Activated T-cell treated with anti-CD3 and anti-CD28 coated beads for 24 hours (primary cell): ENCODE results near the gene LNPEP.

Experiments
- DNase-seq: peaks from one replicate; pipeline ENCODE4 v3.0.0-alpha.2; 2020; ENCODE audit warnings: low read depth

LNPEP gene

DNA sequence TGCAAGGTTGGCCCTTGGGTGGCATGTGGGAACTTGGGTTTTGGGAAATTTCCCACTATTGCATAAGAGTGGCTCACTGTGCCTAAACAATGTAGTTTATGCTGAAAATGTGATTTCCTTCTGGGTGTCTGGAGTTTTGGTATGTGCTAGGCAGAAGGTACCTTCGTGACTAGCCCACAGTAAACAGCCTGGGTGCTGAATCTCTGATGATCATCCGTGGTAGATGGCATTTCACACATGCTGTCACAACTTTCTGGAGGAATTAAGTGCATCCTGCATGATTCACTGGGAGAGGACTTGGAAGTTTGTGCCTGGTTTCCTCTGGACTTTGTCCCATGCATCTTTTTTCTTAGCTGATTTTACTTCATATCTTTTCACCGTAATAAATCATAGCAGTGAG is 64.5 kb downstream of the LNPEP start:
- DNase-seq: no peak

DNA sequence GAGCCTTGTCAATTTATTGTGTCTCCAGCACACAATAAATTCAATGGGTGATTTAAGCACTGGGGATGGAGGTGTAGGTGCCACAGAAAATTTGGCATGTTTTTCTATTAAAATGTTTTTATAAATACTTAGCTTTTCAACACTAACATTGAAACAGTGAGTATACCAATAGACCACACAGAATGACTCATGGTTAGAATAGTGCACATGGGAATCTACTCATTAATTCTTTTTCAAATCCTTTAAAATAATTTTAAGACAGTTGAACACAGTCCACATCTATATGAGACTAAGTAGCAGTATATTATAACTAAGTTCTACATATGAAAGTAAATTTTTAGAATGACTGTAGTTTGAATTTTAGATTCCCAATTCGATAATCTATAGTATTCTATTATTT is 67.1 kb downstream of the LNPEP start:
- DNase-seq: no peak

DNA sequence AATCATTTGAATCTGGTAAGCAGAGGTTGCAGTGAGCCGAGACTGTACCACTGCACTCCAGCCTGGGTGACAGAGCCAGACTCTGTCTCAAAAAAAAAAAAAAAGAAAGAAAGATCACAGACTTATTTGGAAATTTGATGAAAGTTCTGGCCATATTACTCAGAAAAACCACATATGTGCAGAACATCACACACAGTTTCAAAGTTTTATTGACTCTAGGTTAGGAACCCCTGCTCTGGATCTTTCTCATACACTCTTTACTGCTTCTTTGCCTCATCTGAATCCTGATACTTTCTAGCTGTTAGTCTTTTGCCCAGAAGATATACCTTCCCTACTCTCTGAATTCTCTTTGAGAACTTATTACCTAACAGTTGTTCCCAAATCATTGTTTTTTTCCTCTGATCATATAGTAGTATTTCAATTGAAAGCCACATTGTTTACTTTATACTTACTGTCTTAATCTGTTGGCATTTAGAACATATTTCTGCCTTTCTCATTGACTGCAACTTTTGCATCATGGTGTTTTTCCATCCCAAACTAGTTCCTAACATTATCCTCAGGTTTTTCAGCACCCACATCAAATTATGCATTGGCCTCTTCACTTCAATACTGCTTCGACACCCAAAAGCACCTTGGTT is 68.7 kb downstream of the LNPEP start:
- DNase-seq: no peak

DNA sequence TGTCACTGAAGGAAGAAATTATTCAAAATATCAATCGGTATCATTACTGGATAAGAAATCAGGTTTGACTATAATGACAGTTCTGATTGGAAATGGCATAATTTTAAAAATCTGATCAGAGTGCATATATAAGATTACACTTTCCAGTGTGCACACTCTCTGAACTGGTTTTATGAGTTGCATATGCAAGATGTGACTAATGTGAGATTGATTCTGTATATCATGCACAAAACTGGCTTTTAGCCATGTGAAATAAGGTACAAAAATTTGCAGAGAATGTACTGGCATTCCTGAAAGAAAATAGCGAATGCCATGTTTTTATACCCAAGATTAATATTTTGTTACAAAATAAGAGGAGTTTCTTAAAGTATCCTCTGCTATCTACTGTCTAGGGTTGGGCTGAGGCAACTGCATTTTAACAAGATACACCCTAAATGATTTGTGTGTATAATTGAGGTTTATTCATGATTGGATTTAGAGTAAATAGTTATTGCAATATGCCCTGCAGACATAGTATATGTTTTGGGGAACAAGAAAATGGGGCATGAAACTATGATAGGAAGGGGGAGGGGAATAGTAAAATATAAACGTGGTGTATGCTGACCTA is 70.7 kb downstream of the LNPEP start:
- DNase-seq: no peak

DNA sequence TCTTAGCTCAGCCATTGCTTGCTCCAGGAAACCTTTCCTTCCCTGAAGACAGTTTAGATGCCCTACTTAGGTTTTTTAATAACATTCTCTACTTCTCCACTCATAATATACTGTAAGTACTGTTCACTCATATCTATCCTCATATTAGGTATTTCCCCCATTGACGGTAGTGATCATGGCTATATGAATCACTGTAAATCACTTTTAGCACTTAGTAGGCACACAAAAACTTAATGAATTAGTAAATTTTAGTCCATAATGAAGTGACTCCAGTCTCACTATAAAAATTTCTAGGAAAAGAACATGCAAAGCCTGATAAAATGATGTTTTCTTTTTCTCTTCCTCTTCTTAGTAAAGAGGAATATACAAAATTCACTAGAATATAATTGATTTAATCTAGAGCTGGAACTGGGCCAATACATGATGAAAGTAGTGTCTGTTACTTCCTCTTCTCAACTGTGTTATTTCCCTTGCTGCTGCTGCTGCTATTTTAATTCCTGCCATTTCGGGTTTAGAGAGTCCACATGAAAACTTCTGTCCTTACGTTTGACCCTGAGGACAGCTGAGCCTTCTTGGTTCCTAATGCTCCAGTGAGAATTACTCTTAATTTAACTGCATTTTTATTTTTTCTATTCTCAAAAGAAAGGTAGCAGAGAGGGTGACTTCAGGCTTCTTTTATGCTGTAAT is 73.5 kb downstream of the LNPEP start:
- no peak for DNase-seq

DNA sequence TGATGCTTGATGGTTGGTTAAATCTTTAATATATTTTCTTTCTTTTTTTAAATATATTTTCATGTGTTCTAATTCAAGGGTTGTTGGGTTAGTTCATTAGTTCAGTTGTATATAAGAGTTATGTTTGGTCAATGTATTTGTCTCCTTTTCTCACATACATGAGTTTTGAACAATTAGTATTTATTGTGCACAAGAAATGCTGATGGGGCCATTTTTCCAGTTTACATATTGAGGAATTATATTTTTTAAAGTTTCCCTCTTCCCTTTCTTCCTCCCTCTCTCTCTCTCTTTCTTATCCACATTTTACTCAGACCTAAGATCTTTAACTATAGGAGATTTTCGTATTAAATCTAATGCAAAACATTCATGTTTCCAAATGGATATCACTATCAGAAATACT is 74.0 kb downstream of the LNPEP start:
- DNase-seq: no peak

DNA sequence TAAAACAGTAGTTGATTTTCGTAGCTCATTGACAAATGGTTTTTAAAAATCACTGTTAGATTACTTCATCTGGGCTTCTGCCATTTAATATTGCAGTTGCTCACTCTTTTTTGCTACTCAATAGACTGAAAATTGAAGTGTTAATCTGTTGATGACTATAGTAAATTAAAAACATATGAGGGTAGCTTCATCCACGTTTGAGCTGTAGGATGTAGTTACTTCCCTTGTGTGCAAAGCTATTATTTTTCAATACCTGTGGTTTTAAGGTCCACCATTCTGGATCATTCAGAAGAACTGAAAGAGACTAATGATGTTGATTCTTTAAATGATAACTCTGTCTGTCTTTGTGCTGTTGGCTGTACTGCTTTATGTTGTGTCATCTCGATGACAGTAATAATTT is 74.7 kb downstream of the LNPEP start:
- DNase-seq: no peak

DNA sequence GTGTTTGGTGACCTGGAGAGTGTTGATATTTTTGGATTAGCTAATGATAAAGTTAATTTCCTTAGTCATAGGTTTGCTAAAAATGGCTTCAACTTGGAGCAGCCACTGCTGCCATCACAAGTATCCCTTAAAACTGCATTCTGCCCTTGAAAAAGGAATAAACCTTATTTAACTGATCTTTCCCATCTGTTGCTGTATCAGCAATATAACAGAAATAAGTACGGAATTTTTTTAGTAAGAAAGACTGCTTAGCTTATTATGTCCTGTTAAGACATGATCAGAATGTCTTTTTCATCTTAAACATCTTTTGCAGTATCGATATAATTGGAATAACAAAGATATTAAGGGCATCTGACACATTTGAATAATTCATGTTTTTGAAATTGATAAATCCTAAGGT is 75.7 kb downstream of the LNPEP start:
- no peak for DNase-seq

DNA sequence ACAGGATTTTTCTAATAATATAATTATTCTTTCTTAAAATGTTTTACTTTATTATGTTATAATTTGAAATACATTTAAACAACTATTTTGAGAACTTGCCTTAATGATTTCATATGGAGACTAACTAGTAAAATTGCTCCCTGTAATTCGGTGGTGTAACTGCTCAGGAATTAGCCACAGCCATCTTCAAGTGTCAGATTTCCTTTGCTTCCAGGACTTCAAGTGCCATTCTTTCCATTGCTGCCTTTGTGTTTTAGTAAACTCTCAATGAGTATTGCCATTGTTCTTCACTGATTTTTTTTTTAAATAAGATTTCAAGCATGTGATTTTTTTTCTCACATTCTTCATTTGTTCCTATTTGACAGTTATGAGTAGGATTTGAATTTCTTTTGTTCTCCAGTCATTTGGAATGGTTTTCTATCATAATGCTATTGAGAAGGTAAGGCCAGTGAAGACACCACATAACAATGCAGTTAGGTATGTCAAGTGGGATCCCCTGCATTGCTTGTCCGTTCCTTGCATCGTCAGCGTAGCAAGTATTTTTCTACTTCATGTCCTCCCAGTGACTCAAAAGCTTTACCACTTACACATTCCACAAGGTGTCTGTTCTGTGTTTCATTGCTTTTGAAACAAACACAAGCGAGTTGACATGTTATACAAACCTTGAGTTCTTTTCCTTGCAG is 83.7 kb downstream of the LNPEP start:
- no peak for DNase-seq

DNA sequence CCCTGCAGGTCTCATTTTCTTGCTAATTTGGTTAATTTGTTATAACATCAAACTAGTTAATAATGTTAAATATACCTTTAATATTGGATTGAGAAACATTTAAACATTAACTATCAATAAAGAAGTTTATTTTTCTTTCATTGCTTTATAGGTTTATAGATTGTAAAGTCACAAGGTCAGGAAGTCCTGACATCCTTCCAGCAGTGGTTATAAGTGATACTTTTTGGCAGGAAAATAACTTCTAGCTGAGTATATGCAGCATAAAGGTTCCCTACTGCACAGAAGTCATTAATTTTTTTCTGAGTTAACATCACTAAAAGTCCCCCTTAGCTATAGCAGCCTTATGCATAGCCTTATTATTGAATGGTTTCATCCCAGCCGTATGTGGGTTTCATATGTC is 85.5 kb downstream of the LNPEP start:
- DNase-seq: no peak

DNA sequence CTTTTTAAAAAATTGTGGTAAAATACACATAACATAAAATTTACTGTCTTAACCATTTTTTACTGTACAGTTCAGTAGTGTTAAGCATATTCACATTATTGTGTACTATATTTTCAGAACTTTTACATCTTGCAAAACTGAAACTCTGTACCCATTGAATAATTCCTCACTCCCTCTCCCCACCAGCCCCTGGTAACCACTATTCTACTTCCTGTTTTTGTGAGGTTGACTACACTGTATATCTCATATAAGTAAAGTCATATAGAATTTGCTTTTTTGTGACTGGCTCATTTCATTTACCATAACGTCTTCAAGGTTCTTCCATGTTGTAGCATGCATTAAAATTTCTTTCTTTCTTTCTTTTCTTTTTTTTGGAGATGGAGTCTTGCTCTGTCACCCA is 87.0 kb downstream of the LNPEP start:
- DNase-seq: no peak

DNA sequence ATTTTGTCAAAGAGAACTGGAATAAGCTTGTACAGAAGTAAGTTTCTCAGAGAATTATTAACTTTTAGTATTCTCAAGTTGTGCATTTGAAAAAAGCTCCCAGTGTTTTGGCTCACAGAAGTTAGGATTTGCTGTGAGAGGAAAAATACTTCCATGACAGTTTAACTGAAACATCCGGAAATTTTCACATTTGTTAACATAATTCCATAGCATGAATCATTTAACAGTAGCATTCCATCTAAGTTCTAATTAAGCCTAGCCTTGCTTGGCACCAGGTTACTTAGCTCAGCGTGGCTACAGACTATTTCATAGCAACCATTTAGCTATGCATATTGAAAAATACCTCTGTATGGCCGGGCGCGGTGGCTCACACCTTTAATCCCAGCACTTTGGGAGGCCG is 90.8 kb downstream of the LNPEP start:
- DNase-seq: no peak

DNA sequence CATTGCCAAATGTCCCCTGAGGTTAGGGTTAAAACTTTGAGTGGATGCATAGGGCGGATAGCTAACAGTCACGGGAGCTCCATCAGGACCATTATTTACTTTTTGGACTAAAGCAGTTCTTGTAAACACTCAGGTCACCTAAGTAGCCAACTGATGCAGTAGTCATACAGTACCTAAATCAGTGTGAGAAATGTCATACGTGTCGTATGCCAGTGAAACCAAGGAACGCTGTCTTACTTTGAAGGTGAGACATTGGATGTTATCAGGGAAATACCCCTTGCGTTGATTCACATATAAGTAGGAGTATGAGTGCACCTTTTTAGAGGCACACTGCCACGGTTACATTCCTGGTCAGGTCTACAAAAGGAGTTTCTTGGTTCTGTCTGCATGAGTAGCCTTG is 101.9 kb downstream of the LNPEP start:
- DNase-seq: no peak

DNA sequence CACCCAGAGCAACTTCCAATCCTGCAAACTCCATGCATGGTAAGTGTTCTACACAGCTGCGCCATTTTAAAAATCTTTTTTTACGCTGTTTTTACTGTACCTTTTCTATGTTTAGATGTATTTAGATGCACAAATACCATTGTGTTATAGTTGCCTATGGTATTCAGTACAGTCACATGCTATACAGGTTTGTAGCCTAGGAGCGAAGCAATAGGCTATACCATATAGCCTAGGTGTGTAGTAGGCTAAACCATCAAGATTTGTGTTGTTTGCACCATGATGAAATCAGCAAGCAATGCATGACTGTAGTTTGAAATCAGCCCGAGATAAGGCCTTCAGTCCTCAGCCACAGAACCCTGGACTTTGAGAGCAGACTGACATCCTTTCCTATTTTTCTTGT is 105.4 kb downstream of the LNPEP start:
- no peak for DNase-seq

DNA sequence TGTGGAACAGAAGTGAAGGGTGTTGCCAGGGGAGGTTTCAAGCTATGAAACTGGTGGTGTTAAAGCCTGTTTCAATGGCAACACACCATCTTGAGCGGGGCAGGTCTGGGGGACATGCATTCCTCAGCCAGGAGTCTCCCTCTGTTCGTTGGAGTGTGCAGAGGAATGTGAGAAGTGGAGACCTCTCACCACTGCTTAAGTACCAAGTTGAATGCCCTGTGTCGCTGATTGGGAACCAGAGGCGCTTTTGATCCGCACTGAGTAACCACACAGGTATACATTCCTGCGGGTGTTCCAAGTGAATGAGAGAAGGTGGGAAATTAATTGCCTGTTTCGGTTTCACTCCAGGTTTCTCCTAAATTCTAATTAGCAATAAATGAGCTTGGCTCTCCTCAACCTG is 107.1 kb downstream of the LNPEP start:
- no peak for DNase-seq

DNA sequence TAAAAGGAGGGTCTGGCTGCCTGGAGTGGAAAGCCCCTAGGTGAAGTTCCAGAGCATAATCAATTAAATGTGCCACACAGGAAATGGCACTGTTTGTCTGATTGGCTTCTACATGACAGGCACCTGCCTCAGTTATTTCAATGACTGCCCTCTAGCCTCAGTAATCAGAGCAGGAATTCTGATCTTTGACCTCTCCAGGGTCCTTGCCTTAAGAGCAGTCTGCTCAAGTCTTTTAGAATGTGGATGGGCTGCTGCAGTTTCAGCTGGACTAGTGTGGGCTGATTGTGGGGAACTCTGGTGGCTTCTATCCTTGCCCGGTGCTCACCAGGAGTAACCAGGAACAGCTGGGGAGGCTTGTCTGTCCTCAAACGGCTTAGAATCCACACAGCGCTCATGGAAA is 107.6 kb downstream of the LNPEP start:
- DNase-seq: no peak

DNA sequence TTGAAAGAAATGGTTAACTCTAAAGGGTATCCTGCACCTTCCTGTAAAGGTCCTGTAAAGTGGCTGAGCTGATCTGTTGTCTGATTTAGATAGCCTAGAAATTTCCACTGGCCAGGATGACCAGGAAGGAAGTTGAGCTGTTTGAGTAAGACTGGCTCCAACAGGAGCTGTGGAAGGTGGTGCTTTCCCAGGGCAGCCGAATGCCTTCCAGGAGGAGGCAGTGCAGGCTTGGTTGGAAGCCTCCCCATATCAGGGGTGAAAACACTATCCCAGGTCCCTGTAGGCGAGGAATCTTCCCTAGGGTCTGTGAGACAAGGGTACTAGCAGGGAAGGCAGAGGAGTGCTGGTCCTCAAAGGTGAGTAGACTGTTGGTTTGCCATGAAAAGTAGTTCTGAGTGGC is 108.2 kb downstream of the LNPEP start:
- DNase-seq: no peak

DNA sequence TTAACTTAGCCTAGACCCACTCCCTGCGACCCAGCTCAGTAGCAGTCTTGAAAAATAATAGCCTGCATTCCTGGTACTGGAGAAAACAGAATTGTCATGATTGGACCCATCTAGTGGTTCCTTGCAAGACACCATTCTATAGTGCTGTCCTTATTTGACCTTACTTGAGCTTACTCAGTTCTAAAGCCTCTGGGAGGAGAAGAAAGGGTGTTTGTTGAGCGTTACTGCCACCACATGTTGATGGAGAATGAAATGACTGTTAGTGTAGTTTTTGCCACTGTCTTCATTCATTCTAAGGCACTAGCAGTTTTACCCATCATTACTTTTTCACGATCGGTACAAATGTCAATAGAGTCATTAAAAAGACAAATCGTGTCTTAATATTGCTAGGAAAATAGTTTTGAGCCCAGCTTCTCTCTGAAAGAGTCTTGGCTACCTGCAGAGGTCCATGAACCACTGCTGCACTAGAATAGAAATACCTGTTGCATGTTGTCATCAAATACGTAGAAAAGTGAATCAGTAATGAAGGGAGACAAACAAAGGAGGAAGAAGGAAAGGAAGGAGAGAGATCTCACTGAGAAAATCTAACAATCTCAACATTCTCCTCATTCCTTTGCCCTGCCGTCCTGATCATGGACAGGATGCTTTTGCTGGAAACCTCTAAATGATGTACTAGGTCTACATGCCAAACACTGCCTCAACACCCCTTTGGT is 110.5 kb downstream of the LNPEP start:
- no peak for DNase-seq

DNA sequence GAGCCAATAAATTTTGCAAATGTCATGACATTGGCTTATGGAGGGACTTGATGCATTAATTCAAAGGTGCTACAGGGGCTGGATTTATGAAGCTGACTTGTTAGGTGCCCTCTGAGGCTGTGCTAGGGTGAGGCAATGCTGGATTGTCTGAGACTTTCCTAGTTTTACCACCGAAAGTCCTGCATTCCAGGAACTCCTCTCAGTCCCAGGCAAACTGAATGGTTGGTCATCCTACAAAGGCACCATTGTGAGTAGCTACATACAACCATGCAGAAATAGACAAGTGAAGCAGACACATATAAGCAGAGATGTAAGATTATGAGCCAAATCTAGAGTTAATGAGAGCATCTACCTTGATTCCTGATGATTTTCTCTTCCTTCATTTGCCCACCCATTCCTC is 111.2 kb downstream of the LNPEP start:
- no peak for DNase-seq

DNA sequence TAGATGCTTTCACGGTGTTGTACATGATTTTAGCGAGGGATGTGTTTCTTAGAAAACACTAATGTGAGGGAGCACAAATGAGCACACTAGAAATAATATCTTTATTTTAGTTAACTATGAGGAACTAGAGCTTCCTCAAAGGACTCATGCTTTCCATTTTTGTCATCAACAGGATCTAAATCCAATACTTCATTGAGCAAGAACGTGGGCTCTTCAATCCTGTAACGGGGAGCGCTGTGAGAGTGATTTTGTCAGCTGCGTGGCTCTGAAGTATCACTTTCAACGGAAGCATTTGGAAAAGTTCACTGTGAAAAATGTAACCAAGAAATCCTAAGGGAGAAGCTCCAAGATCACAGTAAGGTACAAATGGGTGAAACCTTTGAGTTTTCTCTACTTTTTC is 113.3 kb downstream of the LNPEP start:
- DNase-seq: no peak

DNA sequence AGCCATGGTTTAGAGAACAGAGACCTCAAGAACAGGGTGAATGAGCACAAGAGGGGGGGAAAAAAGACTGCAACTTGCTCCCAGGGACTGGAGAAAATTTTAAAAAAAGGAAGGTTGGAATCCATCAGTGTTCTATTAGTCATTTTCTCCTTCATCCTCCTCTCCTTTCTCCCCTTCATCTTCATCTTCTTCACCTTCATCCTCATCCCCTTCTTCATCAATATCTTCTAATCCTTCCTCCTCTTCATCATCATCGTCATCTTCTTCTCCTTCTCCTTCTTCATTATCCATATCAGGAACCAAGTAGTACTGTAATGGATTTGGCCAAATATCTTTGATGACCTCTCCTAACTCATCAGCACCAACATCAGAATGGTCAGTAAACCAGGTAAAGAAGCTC is 120.4 kb downstream of the LNPEP start:
- DNase-seq: no peak

DNA sequence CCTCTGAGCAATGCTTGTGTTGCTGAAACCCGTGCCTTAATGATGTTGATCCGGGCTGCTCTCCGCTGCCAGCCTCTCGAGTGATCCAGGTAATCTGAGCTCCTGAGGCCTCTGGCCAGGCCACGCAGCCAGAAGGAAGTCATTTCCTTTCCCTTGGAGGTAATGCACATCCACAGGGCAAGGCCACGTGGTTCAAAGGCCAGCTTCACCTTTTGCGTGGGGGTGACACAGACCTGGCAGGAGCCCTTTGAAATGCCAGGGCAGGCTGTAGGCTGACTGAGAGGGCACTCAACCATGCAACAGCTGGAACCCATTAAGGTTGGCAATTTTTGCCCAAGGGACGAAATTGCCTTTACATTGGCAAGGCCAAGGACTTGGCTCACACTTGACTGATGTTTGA is 126.2 kb downstream of the LNPEP start:
- no peak for DNase-seq

DNA sequence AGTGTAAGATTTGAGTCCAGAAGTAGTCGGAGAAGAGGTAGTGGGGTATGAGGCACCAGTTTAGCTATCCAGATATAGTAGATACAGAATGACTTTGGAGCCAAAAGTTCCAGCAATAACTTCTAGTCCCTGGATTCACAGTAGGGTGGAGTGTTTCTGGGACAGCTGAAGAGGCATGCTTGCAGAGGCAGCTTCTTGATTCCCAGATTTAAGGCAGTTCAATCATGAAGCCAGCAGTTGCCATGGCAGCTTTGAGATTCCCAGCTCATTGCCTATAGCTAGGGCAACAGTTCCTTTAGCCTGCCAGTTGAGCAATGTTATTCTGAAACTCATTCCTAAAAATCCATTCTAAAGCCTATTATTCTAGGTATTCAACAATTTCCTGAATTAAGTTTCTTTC is 127.4 kb downstream of the LNPEP start:
- DNase-seq: no peak
